ENCODE results near the gene CRTAC1.
A peak's percentile ranks its signal among the peaks of the same experiment; 100 is the strongest.

CRTAC1 gene

GRCh38 chr10:97922022-97922758 is 108.2 kb downstream of the CRTAC1 start:
- DNase-seq: peak; percentile 84

- no peak for DNase-seq
These were observed 108.8 kb downstream of the CRTAC1 start for GRCh38 chr10:97921581-97922021.

GRCh38 chr10:97920865-97921264 is 109.6 kb downstream of the CRTAC1 start:
- DNase-seq: peak; percentile 9

- peak; percentile 11 for DNase-seq
These were observed 111.4 kb downstream of the CRTAC1 start for GRCh38 chr10:97919012-97919411.

GRCh38 chr10:97916586-97916985 is 113.8 kb downstream of the CRTAC1 start:
- no peak for DNase-seq

GRCh38 chr10:97915346-97916131 is 114.9 kb downstream of the CRTAC1 start:
- DNase-seq: peak; percentile 46

- peak; percentile 77 for DNase-seq
These were observed 115.6 kb downstream of the CRTAC1 start for GRCh38 chr10:97914837-97915211.

- no peak for DNase-seq
These were observed 116.1 kb downstream of the CRTAC1 start for GRCh38 chr10:97914171-97914836.

GRCh38 chr10:97913614-97914013 is 116.8 kb downstream of the CRTAC1 start:
- peak; percentile 70 for DNase-seq

- DNase-seq: peak; percentile 19
These were observed 117.2 kb downstream of the CRTAC1 start for GRCh38 chr10:97913193-97913592.

GRCh38 chr10:97911217-97911616 is 119.2 kb downstream of the CRTAC1 start:
- peak; percentile 92 for DNase-seq

- DNase-seq: peak; percentile 23
These were observed 119.8 kb downstream of the CRTAC1 start for GRCh38 chr10:97910661-97911060.

- no peak for DNase-seq
These were observed 122.6 kb downstream of the CRTAC1 start for GRCh38 chr10:97907830-97908229.

GRCh38 chr10:97907211-97907610 is 123.2 kb downstream of the CRTAC1 start:
- DNase-seq: no peak

- no peak for DNase-seq
These were observed 125.1 kb downstream of the CRTAC1 start for GRCh38 chr10:97905276-97905675.

GRCh38 chr10:97904576-97904975 is 125.8 kb downstream of the CRTAC1 start:
- DNase-seq: no peak

- DNase-seq: peak; percentile 63
These were observed 126.4 kb downstream of the CRTAC1 start for GRCh38 chr10:97904018-97904381.

- DNase-seq: peak; percentile 73
These were observed 127.0 kb downstream of the CRTAC1 start for GRCh38 chr10:97903128-97904017.

GRCh38 chr10:97901381-97901780 is 129.0 kb downstream of the CRTAC1 start:
- no peak for DNase-seq

- peak; percentile 73 for DNase-seq
These were observed 132.0 kb downstream of the CRTAC1 start for GRCh38 chr10:97898429-97898828.

GRCh38 chr10:97896756-97897358 is 133.6 kb downstream of the CRTAC1 start:
- peak; percentile 40 for DNase-seq

- DNase-seq: peak; percentile 24
These were observed 134.5 kb downstream of the CRTAC1 start for GRCh38 chr10:97895915-97896314.
